Measurements from ENCODE around the gene TPRG1L.

DNA sequence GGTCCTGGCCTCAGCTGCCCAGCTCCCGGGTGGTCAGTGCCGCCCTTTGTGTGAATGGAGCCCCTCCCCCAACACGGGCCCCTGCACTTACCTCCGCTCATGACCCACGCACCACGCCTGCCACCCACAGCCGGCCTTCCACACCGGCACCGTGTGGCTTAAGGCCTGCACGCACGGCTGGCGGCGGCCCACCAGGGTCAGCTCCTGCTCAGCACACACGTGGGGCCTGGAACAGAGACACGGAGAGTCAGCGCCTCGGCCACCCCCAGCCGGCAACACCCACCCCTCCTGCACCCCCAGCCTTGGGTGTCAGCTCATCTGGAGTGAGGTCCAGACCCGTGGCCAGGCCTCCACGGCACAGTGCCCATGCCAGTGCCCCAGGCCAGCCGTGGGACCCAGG, 22.4 kb upstream of the TPRG1L start:
- TF ChIP-seq, protein P1, sequence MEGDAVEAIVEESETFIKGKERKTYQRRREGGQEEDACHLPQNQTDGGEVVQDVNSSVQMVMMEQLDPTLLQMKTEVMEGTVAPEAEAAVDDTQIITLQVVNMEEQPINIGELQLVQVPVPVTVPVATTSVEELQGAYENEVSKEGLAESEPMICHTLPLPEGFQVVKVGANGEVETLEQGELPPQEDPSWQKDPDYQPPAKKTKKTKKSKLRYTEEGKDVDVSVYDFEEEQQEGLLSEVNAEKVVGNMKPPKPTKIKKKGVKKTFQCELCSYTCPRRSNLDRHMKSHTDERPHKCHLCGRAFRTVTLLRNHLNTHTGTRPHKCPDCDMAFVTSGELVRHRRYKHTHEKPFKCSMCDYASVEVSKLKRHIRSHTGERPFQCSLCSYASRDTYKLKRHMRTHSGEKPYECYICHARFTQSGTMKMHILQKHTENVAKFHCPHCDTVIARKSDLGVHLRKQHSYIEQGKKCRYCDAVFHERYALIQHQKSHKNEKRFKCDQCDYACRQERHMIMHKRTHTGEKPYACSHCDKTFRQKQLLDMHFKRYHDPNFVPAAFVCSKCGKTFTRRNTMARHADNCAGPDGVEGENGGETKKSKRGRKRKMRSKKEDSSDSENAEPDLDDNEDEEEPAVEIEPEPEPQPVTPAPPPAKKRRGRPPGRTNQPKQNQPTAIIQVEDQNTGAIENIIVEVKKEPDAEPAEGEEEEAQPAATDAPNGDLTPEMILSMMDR (IDR thresholded peaks at IDR 0.05) = no peak
- TF ChIP-seq POLR2A (IDR thresholded peaks at IDR 0.05) (no peak), EP300 (IDR thresholded peaks at IDR 0.05) (no peak)

Measured in sigmoid colon (tissue), 4 donors.